Activated T-helper 2 cell treated with anti-CD3 and anti-CD28 coated beads, Interferon-gamma antibody, Interleukin-2, Interleukin-4, amounts not matched to agents 10 μg/mL and 5 μg/mL and 100 μg/mL, durations not matched to agents 14 hours and 24 hours and 36 hours (primary cell): ENCODE measurements around the gene AP4M1. TPM values are rescaled to one million over a fixed set of nuclear protein-coding genes. Genes with fewer than 3 reads are reported as not detected.

Experiments used
- DNase-seq: peaks from one replicate; pipeline ENCODE4 v3.0.0; 2021; ENCODE audit warnings: low spot score
- H3K27ac Mint-ChIP-seq: one replicate; pipeline ENCODE4 v1.8.0; 2021; ENCODE audit warnings: mixed read lengths
- H3K27me3 Mint-ChIP-seq: one replicate; pipeline ENCODE4 v1.8.0; 2021; ENCODE audit warnings: low read depth, mixed read lengths
- H3K36me3 Mint-ChIP-seq: one replicate; pipeline ENCODE4 v1.8.0; 2021; ENCODE audit warnings: low read depth, mixed read lengths
- H3K4me1 Mint-ChIP-seq: one replicate; pipeline ENCODE4 v1.8.0; 2021; ENCODE audit warnings: low read depth, mixed read lengths
- H3K4me3 Mint-ChIP-seq: one replicate; pipeline ENCODE4 v1.8.0; 2021; ENCODE audit warnings: low read depth, mild to moderate bottlenecking, moderate library complexity, mixed read lengths
- H3K9me3 Mint-ChIP-seq: one replicate; pipeline ENCODE4 v1.8.0; 2021; ENCODE audit warnings: mixed read lengths
- intact Hi-C: fragments of 100-400 bp; cut with micrococcal nuclease; formaldehyde crosslinking; loops from one replicate; pipeline ENCODE4 v1.15.1; 2023
- total RNA-seq: library from RNA; stranded (reverse); gene quantifications from 2 replicates; pipeline ENCODE4 v1.2.3, GENCODE V29; 2022

AP4M1 gene, protein sequence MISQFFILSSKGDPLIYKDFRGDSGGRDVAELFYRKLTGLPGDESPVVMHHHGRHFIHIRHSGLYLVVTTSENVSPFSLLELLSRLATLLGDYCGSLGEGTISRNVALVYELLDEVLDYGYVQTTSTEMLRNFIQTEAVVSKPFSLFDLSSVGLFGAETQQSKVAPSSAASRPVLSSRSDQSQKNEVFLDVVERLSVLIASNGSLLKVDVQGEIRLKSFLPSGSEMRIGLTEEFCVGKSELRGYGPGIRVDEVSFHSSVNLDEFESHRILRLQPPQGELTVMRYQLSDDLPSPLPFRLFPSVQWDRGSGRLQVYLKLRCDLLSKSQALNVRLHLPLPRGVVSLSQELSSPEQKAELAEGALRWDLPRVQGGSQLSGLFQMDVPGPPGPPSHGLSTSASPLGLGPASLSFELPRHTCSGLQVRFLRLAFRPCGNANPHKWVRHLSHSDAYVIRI
- total RNA-seq: 12.2 and 16.4 TPM in 2 replicates

DNA sequence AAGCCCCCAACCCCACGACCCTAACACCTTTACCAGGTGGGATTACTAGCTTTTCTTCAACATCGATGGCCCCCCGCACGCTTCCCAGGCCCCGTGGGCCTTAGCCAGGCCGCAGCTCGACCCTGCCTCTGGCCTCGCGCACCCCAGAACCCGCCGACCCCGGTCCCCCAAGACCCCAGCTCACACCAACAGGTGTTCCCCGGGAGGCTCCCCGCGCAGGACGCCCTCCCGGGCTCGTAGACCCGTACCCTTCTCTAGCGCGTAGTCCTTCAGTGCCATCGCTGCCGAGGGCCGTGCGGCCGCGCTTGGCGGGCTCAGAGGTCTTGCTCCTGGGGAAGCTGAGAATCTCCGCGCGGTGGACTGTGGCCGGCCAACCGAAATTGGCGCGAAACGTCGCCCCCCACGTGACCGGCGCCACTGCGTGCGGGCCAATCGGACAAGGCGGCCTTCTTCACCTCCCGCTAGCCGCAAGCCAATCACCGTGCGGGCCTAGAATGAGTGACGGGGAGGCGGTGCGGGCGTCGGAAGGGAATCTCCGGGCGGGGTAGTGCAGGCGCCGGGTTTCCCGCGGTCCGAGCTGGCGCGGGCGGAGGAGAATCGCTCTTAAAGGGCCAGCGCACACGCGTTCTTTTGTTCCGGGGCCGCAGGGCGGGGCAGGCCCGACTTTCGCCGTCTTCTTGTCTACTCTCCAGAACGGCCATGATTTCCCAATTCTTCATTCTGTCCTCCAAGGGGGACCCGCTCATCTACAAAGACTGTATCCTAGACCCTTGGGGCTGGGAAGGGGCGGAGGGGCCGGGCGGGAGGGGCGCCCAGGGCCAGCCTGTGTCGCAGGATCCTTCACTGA is at the start of gene AP4M1, which contains the start of gene MCM7:
TSS of gene AP4M1 (plus strand) at position 628 of the 847 bp plus-strand sequence. CDS start at position 700, 72 bp downstream.
TSS of gene MCM7 (minus strand) at position 382 of the 847 bp plus-strand sequence. CDS start at position 279, 103 bp downstream.
- H3K4me1 Mint-ChIP-seq: peaks cover 37% of the 10 kb centered on the region
- peak within 1 kb of the TSS; percentile 93 for H3K27ac Mint-ChIP-seq
- H3K4me3 Mint-ChIP-seq: peak within 1 kb of the TSS; percentile 93
- peak; percentile 98 for DNase-seq
- no peaks in the 10 kb centered on the region for H3K9me3 Mint-ChIP-seq
- no peaks in the 10 kb centered on the region for H3K27me3 Mint-ChIP-seq
- intact Hi-C loops: loop anchor here (1.0 to 2.0 kb wide), 5 partner anchors 18 to 328 kb away; partner anchors contain the start of genes MEPCE and ZCWPW1
- peaks cover 55% of the 10 kb centered on the region for H3K36me3 Mint-ChIP-seq

DNA sequence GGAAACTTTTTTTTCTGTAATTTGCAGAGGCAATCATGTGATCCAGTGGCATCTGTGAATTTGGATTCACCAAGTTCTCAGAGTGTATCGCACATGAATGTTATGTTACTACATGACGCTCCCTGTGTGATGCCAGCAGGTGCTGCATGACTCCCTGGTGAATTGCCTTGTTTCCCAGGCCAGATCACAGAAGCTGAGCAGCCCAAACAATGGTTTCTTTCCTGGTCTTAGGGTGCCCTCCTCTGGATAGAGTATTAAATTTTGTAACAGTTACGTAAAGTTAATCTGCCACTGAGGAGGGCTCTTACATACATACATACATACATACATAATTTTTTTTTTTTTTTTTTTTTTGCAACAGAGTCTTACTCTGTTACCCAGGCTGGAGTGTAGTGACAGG is 48.2 kb upstream of the AP4M1 start:
- Mint-ChIP-seq H3K27ac (no peak overlapping the region), H3K4me3 (no peak overlapping the region), H3K36me3 (peaks cover 14% of the 10 kb centered on the region), H3K4me1 (peaks cover 7% of the 10 kb centered on the region), H3K9me3 (no peaks in the 10 kb centered on the region), H3K27me3 (no peaks in the 10 kb centered on the region)
- DNase-seq: no peak
- intact Hi-C loops: loop anchor here (1.0 to 5.0 kb wide), 2 partner anchors 59 to 76 kb away; partner anchors contain the start of gene AZGP1

DNA sequence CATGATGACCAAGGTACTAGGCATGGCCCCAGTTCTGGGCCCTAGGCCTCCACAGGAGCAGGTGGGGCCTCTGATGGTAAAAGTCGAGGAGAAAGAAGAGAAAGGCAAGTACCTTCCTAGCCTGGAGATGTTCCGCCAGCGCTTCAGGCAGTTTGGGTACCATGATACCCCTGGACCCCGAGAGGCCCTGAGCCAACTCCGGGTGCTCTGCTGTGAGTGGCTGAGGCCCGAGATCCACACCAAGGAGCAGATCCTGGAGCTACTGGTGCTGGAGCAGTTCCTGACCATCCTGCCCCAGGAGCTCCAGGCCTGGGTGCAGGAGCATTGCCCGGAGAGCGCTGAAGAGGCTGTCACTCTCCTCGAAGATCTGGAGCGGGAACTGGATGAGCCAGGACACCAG is 44.4 kb upstream of the AP4M1 start:
- no peaks in the 10 kb centered on the region for H3K27me3 Mint-ChIP-seq
- intact Hi-C loops: no loop called here

DNA sequence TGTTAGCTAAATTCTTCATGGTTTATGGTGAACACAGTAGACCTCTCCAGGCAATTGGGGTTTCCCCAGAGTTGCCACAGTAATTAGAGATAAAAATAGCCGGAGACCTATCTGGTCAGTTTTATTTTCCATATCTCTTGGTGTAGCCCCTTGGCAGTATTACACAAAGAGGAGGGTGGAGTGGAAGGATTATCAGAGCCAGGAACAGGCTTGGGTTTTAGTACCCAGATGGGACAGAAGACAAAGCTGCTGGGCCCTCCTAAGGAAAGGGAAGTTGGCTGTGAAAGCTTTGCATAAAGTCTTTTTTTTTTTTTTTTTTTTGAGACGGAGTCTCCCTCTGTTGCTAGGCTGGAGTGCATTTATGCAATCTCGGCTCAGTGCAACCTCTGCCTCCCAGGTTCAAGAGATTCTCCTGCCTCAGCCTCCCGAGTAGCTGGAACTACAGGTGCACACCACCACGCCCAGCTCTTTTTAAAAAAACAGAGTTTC is 42.1 kb upstream of the AP4M1 start:
- no peaks in the 10 kb centered on the region for H3K27me3 Mint-ChIP-seq
- no peaks in the 10 kb centered on the region for H3K4me1 Mint-ChIP-seq
- intact Hi-C loops: no loop called here
- no peak overlapping the region for H3K27ac Mint-ChIP-seq
- DNase-seq: no peak
- no peaks in the 10 kb centered on the region for H3K9me3 Mint-ChIP-seq
- H3K4me3 Mint-ChIP-seq: no peak overlapping the region
- peaks cover 47% of the 10 kb centered on the region for H3K36me3 Mint-ChIP-seq

More for the DNA sequence above, 44.4 kb upstream of the AP4M1 start:
- Mint-ChIP-seq H3K4me3 (no peak overlapping the region), H3K9me3 (no peaks in the 10 kb centered on the region), H3K36me3 (peaks cover 37% of the 10 kb centered on the region), H3K27ac (no peak overlapping the region), H3K4me1 (no peaks in the 10 kb centered on the region)
- DNase-seq: no peak

DNA sequence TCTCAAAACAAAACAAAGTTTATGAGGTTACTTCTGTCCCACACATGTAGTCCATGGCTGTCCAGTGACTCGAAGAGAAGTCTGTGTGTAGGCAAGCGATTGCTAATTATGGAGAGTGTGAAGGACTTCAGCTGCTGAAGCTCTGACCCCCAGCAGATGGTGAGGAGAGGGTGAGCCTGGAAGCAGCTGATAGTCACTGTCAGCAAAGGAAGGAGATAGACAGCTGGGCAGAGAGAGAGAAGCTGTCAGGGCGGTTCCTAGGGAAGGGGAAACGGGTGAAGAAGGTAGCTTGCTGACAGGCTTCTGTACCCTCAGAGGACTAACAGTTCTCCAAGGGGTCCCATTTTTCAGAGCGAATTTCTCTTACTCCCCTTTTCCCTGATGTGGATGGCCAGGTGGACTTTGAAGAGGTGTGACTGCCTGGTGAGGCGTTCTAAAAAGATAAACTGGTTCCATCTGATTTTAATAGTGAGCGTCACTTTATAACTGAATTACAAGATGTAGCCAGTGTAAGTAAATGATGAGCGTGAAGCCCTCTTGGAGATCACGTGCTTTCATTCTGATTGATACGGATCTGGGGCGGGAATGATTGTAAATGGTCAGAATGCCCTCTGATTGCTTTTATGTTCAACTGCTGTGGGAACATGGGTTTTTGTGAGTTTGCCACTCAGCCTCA is 39.8 kb upstream of the AP4M1 start:
- no peak for DNase-seq
- intact Hi-C loops: no loop called here
- Mint-ChIP-seq H3K4me1 (no peaks in the 10 kb centered on the region), H3K4me3 (no peak overlapping the region), H3K27me3 (no peaks in the 10 kb centered on the region), H3K36me3 (peaks cover 58% of the 10 kb centered on the region), H3K27ac (no peak overlapping the region), H3K9me3 (no peaks in the 10 kb centered on the region)

DNA sequence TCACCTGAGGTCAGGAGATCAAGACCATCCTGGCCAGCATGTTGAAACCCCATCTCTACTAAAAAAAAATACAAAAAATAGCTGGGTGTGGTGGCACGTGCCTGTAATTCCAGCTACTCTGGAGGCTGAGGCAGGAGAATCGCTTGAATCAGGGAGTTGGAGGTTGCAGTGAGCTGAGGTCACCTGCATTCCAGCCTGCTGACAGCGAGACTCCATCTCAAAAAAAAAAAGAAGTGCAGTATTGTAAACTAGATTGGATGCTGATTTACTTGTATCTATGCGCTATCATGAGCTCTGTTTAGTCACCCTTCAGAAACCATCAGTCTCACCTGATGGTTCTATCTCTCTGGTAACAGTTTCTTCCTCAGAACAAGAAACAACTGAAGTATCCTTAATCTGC is 38.1 kb upstream of the AP4M1 start:
- intact Hi-C loops: no loop called here
- Mint-ChIP-seq H3K36me3 (peaks cover 56% of the 10 kb centered on the region), H3K27ac (no peak overlapping the region)

DNA sequence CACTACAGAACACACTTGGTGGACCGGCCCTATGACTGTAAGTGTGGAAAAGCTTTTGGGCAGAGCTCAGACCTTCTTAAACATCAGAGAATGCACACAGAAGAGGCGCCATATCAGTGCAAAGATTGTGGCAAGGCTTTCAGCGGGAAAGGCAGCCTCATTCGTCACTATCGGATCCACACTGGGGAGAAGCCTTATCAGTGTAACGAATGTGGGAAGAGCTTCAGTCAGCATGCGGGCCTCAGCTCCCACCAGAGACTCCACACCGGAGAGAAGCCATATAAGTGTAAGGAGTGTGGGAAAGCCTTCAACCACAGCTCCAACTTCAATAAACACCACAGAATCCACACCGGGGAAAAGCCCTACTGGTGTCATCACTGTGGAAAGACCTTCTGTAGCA is 37.3 kb upstream of the AP4M1 start:
- intact Hi-C loops: no loop called here
- Mint-ChIP-seq H3K27ac (no peak overlapping the region), H3K27me3 (no peaks in the 10 kb centered on the region), H3K9me3 (peaks cover 4% of the 10 kb centered on the region), H3K4me1 (no peaks in the 10 kb centered on the region), H3K36me3 (peaks cover 56% of the 10 kb centered on the region), H3K4me3 (no peak overlapping the region)
- no peak for DNase-seq

More for the DNA sequence above, 38.1 kb upstream of the AP4M1 start:
- Mint-ChIP-seq H3K4me3 (no peak overlapping the region), H3K9me3 (peaks cover 4% of the 10 kb centered on the region), H3K4me1 (no peaks in the 10 kb centered on the region), H3K27me3 (no peaks in the 10 kb centered on the region)
- DNase-seq: no peak

DNA sequence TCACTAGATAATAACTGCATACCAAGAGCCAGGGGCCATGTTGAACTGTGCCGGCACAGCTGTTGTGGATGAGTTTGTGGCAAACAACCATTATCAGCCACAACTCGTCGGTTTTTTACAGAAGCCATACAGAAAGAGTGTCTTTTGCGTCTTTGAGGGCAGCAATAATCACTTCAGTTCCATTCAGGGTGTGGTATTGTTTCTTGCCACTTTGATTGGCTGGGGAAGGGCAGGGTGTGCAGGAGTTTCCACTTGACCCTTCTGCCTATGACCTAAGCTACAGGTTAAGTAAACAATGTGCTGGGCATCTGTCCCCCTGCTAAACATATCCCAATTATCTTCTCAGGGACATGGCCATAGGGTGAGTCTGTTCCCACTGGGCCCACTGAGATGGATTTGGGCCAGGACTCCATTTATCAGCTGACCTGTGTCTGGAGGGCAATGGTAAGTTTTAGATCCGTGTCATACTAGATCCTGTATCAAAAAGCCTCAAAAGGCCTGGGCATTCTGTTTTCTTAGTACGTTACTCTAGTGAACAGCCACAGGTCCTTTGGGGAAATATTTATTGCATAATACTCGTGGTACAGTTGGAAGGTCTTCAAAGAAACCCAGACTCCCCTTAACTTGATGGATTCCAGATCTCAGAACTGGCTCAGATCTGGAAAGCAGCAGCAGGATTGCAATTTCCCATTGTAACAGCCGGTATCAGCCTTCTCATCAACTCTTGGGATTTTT is 35.8 kb upstream of the AP4M1 start:
- intact Hi-C loops: no loop called here
- Mint-ChIP-seq H3K27me3 (no peaks in the 10 kb centered on the region), H3K9me3 (peaks cover 15% of the 10 kb centered on the region), H3K4me3 (no peak overlapping the region), H3K4me1 (no peaks in the 10 kb centered on the region), H3K36me3 (peaks cover 63% of the 10 kb centered on the region), H3K27ac (no peak overlapping the region)
- DNase-seq: no peak

DNA sequence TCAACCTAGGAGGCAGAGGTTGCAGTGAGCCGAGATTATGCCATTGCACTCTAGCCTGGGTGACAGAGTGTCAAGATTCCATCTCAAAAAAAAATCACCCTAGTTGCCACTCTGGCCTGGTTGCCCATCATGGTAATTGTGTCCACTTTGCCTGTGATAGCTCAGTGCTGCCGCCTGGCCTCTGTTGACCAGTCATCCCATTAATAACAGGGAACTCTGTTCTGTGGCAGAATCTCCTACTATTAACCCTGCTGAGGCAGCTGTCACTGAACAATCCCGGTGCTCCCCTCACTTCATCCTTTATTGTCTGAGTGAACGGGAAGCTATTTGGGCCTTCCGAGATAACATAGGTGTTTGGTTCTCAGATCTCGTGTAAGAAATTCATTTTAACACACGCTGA is 34.5 kb upstream of the AP4M1 start:
- Mint-ChIP-seq H3K4me1 (no peaks in the 10 kb centered on the region), H3K36me3 (peaks cover 67% of the 10 kb centered on the region), H3K27me3 (no peaks in the 10 kb centered on the region), H3K4me3 (no peak overlapping the region), H3K9me3 (peaks cover 28% of the 10 kb centered on the region), H3K27ac (no peak overlapping the region)
- intact Hi-C loops: no loop called here
- no peak for DNase-seq

DNA sequence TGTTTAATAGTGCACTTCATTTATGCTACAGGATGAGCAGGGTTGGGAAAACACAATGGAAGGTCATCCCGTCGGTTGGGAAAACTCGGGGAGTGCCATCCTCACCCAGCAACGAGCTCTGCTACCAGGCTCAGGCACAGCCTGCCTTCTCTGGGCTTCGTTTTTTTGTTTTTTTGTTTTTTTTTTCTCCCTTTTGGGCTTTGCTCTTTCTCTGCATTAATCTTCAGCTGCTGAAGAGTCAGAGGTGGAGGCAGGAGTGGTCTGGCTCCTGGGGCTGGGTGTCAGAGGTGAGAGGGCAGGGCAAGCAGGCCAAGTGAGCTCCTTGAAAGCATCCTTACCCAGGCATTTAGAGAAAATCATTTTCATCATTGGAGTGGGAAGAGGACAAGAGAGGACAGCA is 31.5 kb upstream of the AP4M1 start:
- Mint-ChIP-seq H3K9me3 (peaks cover 44% of the 10 kb centered on the region), H3K27ac (no peak overlapping the region), H3K4me1 (no peaks in the 10 kb centered on the region), H3K36me3 (peaks cover 82% of the 10 kb centered on the region), H3K27me3 (no peaks in the 10 kb centered on the region), H3K4me3 (no peak overlapping the region)
- intact Hi-C loops: no loop called here
- no peak for DNase-seq

DNA sequence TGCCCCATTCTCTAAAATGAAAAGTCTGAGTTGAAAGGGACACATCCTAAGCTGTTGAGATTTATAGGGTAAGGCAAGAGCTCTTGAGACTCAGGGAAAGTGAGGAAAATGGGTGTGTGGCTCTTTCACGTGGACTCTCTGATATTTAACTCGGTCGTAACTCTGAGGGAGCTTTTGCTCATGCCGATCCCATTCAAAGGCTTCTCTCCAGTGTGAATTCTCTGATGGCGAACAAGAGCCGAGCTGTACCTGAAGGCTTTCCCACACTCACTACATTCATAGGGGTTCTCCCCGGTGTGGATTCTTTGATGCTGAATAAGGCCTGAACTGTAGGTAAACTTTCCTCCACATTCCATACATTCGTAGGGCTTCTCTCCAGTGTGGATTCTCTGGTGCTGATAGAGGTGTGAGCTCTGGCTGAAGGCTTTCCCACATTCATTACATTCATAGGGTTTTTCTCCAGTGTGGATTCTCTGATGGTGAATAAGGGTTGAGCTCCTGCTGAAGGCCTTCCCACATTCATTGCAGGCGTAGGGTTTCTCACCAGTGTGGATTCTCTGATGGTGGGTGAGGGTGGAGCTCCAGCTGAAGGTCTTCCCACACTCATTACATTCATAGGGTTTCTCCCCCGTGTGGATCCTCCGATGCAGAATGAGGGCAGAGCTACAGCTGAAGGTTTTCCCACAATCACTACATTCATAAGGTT is 30.3 kb upstream of the AP4M1 start:
- Mint-ChIP-seq H3K27ac (no peak overlapping the region), H3K27me3 (no peaks in the 10 kb centered on the region), H3K4me3 (no peak overlapping the region), H3K4me1 (no peaks in the 10 kb centered on the region), H3K9me3 (peaks cover 44% of the 10 kb centered on the region), H3K36me3 (peaks cover 88% of the 10 kb centered on the region)
- intact Hi-C loops: no loop called here
- DNase-seq: no peak
